Activated T-helper 1 cell treated with anti-CD3 and anti-CD28 coated beads, Interleukin-12 subunit alpha, Interleukin-12 subunit beta, Interleukin-2, Interleukin-4 antibody, amounts not matched to agents 30 ng/mL and 10 ng/mL and 1 ng/mL, durations not matched to agents 14 hours and 24 hours and 36 hours (primary cell): ENCODE results near the gene SLC30A2. TPM values are rescaled to one million over a fixed set of nuclear protein-coding genes. Genes with fewer than 3 reads are reported as not detected.

Experiments used
- DNase-seq: peaks from one replicate; pipeline ENCODE4 v3.0.0; 2021; ENCODE audit warnings: low spot score
- H3K27ac Mint-ChIP-seq: one replicate; pipeline ENCODE4 v1.8.0; 2021; ENCODE audit warnings: mild to moderate bottlenecking, mixed read lengths
- H3K27me3 Mint-ChIP-seq: one replicate; pipeline ENCODE4 v1.8.0; 2022; ENCODE audit warnings: mild to moderate bottlenecking, moderate library complexity, mixed read lengths; ENCODE audit not compliant: insufficient read depth
- H3K36me3 Mint-ChIP-seq: one replicate; pipeline ENCODE4 v1.8.0; 2021; ENCODE audit warnings: low read depth, mixed read lengths
- H3K4me1 Mint-ChIP-seq: one replicate; pipeline ENCODE4 v1.8.0; 2021; ENCODE audit warnings: low read depth, mixed read lengths
- H3K4me3 Mint-ChIP-seq: one replicate; pipeline ENCODE4 v1.8.0; 2021; ENCODE audit warnings: mild to moderate bottlenecking, moderate library complexity, mixed read lengths
- H3K9me3 Mint-ChIP-seq: one replicate; pipeline ENCODE4 v1.8.0; 2021; ENCODE audit warnings: mixed read lengths
- intact Hi-C: fragments of 100-400 bp; cut with micrococcal nuclease; formaldehyde crosslinking; loops from one replicate; pipeline ENCODE4 v1.15.1; 2024
- total RNA-seq: library from RNA; stranded (reverse); gene quantifications from 2 replicates; pipeline ENCODE4 v1.2.3, GENCODE V29; 2022

Gene SLC30A2
- total RNA-seq, 1 donor from 2014 or later: not detected

- Mint-ChIP-seq H3K27ac (no peak within 1 kb of the TSS), H3K36me3 (no peaks in the 10 kb centered on the region), H3K27me3 (peaks cover 12% of the 10 kb centered on the region), H3K4me1 (peaks cover 11% of the 10 kb centered on the region), H3K9me3 (no peaks in the 10 kb centered on the region), H3K4me3 (no peak within 1 kb of the TSS)
- intact Hi-C loops: no loop called here
- DNase-seq: no peak
Measured at GRCh38 chr1:26021647-26022403, 24.1 kb downstream of the SLC30A2 start, which contains the start of gene EXTL1. TSS of gene EXTL1 (plus strand) at chr1:26021775. CDS start at chr1:26022647, 872 bp downstream.

- Mint-ChIP-seq H3K4me3 (no peak overlapping the region), H3K36me3 (no peaks in the 10 kb centered on the region), H3K9me3 (no peaks in the 10 kb centered on the region), H3K27me3 (peaks cover 12% of the 10 kb centered on the region), H3K27ac (no peak overlapping the region), H3K4me1 (peaks cover 11% of the 10 kb centered on the region)
- DNase-seq: no peak
- intact Hi-C loops: no loop called here
Measured at GRCh38 chr1:26020941-26021646, 24.8 kb downstream of the SLC30A2 start.

- Mint-ChIP-seq H3K27me3 (peaks cover 12% of the 10 kb centered on the region), H3K4me1 (peaks cover 11% of the 10 kb centered on the region), H3K4me3 (no peak overlapping the region), H3K9me3 (no peaks in the 10 kb centered on the region), H3K36me3 (no peaks in the 10 kb centered on the region), H3K27ac (no peak overlapping the region)
- intact Hi-C loops: no loop called here
- DNase-seq: no peak
Measured at GRCh38 chr1:26020330-26020768, 25.6 kb downstream of the SLC30A2 start.

- Mint-ChIP-seq H3K4me1 (peaks cover 11% of the 10 kb centered on the region), H3K27me3 (peaks cover 12% of the 10 kb centered on the region), H3K4me3 (no peak overlapping the region), H3K36me3 (no peaks in the 10 kb centered on the region), H3K9me3 (no peaks in the 10 kb centered on the region), H3K27ac (no peak overlapping the region)
- no peak for DNase-seq
- intact Hi-C loops: no loop called here
Measured at GRCh38 chr1:26019641-26020315, 26.1 kb downstream of the SLC30A2 start.

GRCh38 chr1:26017606-26018005, 28.3 kb downstream of the SLC30A2 start:
- intact Hi-C loops: no loop called here
- H3K9me3 Mint-ChIP-seq: no peaks in the 10 kb centered on the region
- no peak overlapping the region for H3K27ac Mint-ChIP-seq
- H3K4me1 Mint-ChIP-seq: peaks cover 11% of the 10 kb centered on the region
- no peaks in the 10 kb centered on the region for H3K36me3 Mint-ChIP-seq
- DNase-seq: no peak
- H3K27me3 Mint-ChIP-seq: peaks cover 12% of the 10 kb centered on the region
- H3K4me3 Mint-ChIP-seq: no peak overlapping the region

- peaks cover 11% of the 10 kb centered on the region for H3K4me1 Mint-ChIP-seq
- intact Hi-C loops: no loop called here
- H3K4me3 Mint-ChIP-seq: no peak overlapping the region
- peaks cover 12% of the 10 kb centered on the region for H3K27me3 Mint-ChIP-seq
- no peak overlapping the region for H3K27ac Mint-ChIP-seq
- no peaks in the 10 kb centered on the region for H3K36me3 Mint-ChIP-seq
- no peaks in the 10 kb centered on the region for H3K9me3 Mint-ChIP-seq
- DNase-seq: no peak
Measured at GRCh38 chr1:26016953-26017545, 28.9 kb downstream of the SLC30A2 start.

- Mint-ChIP-seq H3K9me3 (no peaks in the 10 kb centered on the region), H3K27me3 (peaks cover 12% of the 10 kb centered on the region), H3K27ac (no peak overlapping the region), H3K4me1 (peaks cover 11% of the 10 kb centered on the region), H3K36me3 (no peaks in the 10 kb centered on the region), H3K4me3 (no peak overlapping the region)
- intact Hi-C loops: no loop called here
- DNase-seq: no peak
Measured at GRCh38 chr1:26016258-26016952, 29.5 kb downstream of the SLC30A2 start.

GRCh38 chr1:26015358-26015757, 30.6 kb downstream of the SLC30A2 start:
- Mint-ChIP-seq H3K27me3 (peaks cover 12% of the 10 kb centered on the region), H3K36me3 (no peaks in the 10 kb centered on the region), H3K9me3 (no peaks in the 10 kb centered on the region), H3K4me3 (no peak overlapping the region), H3K4me1 (peaks cover 10% of the 10 kb centered on the region), H3K27ac (no peak overlapping the region)
- intact Hi-C loops: no loop called here
- DNase-seq: no peak

GRCh38 chr1:26014179-26014578, 31.7 kb downstream of the SLC30A2 start:
- no peak overlapping the region for H3K27ac Mint-ChIP-seq
- intact Hi-C loops: no loop called here
- no peaks in the 10 kb centered on the region for H3K36me3 Mint-ChIP-seq
- peaks cover 12% of the 10 kb centered on the region for H3K27me3 Mint-ChIP-seq
- DNase-seq: no peak
- no peaks in the 10 kb centered on the region for H3K4me1 Mint-ChIP-seq
- no peak overlapping the region for H3K4me3 Mint-ChIP-seq
- H3K9me3 Mint-ChIP-seq: no peaks in the 10 kb centered on the region

GRCh38 chr1:26012864-26013263, 33.1 kb downstream of the SLC30A2 start:
- no peak overlapping the region for H3K27ac Mint-ChIP-seq
- intact Hi-C loops: no loop called here
- no peak for DNase-seq
- no peaks in the 10 kb centered on the region for H3K36me3 Mint-ChIP-seq
- H3K9me3 Mint-ChIP-seq: no peaks in the 10 kb centered on the region
- no peak overlapping the region for H3K4me3 Mint-ChIP-seq
- peaks cover 8% of the 10 kb centered on the region for H3K27me3 Mint-ChIP-seq
- no peaks in the 10 kb centered on the region for H3K4me1 Mint-ChIP-seq

GRCh38 chr1:26010825-26011224, 35.1 kb downstream of the SLC30A2 start:
- intact Hi-C loops: no loop called here
- no peaks in the 10 kb centered on the region for H3K9me3 Mint-ChIP-seq
- H3K4me1 Mint-ChIP-seq: no peaks in the 10 kb centered on the region
- DNase-seq: no peak
- H3K4me3 Mint-ChIP-seq: no peak overlapping the region
- no peak overlapping the region for H3K27ac Mint-ChIP-seq
- H3K27me3 Mint-ChIP-seq: peaks cover 12% of the 10 kb centered on the region
- no peaks in the 10 kb centered on the region for H3K36me3 Mint-ChIP-seq

GRCh38 chr1:26009796-26010447, 36.0 kb downstream of the SLC30A2 start:
- Mint-ChIP-seq H3K36me3 (no peaks in the 10 kb centered on the region), H3K9me3 (no peaks in the 10 kb centered on the region), H3K4me3 (no peak overlapping the region), H3K4me1 (no peaks in the 10 kb centered on the region), H3K27ac (no peak overlapping the region), H3K27me3 (peaks cover 12% of the 10 kb centered on the region)
- intact Hi-C loops: no loop called here
- no peak for DNase-seq
